SW480 (cell line): ENCODE results near the gene IGIP.

Experiments
- DNase-seq: peaks from one replicate; pipeline ENCODE4 v3.0.0-alpha.2; 2016; ENCODE audit warnings: low spot score

IGIP gene

GRCh38 chr5:140111859-140112551, 13.7 kb upstream of the IGIP start:
- DNase-seq = no peak

- no peak for DNase-seq
These were observed 13.0 kb upstream of the IGIP start for GRCh38 chr5:140112685-140113179.

DNA sequence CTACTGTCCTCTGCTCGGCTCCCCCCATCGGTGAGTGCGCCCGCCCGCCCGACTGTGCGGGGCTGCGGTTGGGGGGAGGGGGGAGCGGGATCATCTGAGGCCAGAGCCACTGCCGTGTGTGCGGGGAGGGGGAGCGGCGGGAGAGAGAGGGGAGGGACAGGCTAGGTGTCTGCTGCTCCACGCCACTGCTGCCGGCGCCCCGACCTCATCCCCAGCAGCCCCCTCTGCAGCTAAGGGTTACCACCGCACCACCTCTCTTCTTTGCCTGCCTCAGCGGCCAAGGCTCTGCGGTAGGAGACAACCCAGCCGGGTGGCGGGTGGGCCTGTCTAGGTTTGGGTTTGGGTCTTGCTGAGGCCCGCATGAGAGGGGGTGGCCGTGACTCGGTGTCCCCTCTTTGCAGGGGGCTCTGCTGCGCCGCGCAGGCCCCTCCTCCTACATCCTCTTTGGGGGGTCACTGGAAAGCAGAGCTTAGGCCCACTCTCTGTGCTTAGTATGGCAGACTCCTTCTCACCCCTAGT, 12.5 kb upstream of the IGIP start:
- DNase-seq = no peak

DNA sequence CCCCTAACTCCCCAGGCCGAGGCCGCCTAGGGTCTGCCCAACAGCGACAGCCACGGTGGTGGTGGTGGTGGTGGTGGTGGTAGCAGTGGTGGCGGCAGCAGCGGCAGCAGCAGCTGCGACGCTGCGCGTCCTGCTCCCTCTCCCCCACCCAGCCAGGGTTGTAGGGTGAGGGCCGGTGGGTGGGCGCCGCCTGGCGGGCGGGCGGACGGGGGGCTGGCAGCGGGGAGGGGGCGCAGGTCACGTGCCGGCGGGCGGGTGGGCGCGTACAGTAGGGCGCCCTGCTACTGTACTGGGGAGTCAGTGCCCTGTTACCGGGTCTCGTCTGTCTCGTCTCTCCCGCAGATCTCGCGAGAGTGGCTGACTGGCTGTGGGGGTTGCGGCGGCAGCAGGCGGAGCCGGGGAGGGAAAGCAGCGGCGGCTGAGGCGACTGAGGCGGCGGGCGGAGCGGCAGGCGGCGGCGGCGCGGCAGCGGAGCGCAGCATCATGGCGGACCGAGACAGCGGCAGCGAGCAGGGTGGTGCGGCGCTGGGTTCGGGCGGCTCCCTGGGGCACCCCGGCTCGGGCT, 12.0 kb upstream of the IGIP start, which contains the start of gene PURA:
Gene PURA, plus strand, starts transcription at position 411 of the 565 bp plus-strand sequence. Its CDS starts 73 bp downstream, at position 484.
- peak; percentile 97 for DNase-seq

DNA sequence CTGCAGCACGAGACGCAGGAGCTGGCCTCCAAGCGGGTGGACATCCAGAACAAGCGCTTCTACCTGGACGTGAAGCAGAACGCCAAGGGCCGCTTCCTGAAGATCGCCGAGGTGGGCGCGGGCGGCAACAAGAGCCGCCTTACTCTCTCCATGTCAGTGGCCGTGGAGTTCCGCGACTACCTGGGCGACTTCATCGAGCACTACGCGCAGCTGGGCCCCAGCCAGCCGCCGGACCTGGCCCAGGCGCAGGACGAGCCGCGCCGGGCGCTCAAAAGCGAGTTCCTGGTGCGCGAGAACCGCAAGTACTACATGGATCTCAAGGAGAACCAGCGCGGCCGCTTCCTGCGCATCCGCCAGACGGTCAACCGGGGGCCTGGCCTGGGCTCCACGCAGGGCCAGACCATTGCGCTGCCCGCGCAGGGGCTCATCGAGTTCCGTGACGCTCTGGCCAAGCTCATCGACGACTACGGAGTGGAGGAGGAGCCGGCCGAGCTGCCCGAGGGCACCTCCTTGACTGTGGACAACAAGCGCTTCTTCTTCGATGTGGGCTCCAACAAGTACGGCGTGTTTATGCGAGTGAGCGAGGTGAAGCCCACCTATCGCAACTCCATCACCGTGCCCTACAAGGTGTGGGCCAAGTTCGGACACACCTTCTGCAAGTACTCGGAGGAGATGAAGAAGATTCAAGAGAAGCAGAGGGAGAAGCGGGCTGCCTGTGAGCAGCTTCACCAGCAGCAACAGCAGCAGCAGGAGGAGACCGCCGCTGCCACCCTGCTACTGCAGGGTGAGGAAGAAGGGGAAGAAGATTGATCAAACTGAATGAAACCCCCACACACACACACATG, 11.2 kb upstream of the IGIP start:
- peak; percentile 72 for DNase-seq

GRCh38 chr5:140115186-140115500, 10.6 kb upstream of the IGIP start:
- no peak for DNase-seq

DNA sequence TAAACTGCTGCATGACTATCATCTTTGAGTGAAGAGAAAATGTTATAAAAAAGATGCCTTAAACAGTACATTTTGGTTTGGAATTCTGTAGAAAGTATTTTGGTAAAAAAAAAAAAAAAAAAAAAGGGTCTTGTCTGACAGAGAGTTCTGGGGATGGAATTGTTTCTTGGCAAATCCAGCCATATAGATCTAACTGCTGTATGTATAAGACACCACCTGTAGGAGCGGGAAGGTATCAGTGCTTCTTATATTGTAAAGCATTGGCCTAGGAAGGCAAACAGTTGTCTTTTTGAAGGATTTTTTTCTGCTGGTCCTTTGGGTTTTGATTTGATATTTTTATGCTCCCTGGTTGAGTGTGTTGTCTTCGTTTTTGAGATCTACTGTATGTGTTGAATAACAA, 9.0 kb upstream of the IGIP start:
- DNase-seq = peak; percentile 46

GRCh38 chr5:140117523-140117922, 8.2 kb upstream of the IGIP start:
- DNase-seq = no peak

- DNase-seq = peak; percentile 28
These were observed 7.3 kb upstream of the IGIP start for GRCh38 chr5:140118302-140118936.

- DNase-seq = no peak
These were observed 727 bp downstream of the IGIP start for GRCh38 chr5:140126315-140127012.

DNA sequence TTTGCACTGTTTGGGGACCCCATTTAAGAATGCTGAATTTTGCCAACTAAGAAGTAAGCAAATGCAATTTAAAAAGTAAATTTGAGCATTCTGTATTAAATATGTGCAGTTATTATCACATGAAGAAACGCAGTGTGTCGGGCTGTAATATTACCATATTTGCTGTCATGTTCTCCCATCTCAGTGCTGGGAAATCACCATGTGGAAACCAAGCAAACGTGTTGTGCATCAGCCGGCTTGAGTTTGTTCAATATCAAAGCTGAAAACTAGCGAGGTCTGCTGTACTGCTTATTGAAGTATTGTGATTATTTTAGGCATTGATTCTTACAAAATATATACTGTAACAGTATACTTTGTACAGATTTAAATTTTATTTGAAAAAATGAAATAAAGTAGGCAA, 2.6 kb downstream of the IGIP start:
- DNase-seq = no peak

DNA sequence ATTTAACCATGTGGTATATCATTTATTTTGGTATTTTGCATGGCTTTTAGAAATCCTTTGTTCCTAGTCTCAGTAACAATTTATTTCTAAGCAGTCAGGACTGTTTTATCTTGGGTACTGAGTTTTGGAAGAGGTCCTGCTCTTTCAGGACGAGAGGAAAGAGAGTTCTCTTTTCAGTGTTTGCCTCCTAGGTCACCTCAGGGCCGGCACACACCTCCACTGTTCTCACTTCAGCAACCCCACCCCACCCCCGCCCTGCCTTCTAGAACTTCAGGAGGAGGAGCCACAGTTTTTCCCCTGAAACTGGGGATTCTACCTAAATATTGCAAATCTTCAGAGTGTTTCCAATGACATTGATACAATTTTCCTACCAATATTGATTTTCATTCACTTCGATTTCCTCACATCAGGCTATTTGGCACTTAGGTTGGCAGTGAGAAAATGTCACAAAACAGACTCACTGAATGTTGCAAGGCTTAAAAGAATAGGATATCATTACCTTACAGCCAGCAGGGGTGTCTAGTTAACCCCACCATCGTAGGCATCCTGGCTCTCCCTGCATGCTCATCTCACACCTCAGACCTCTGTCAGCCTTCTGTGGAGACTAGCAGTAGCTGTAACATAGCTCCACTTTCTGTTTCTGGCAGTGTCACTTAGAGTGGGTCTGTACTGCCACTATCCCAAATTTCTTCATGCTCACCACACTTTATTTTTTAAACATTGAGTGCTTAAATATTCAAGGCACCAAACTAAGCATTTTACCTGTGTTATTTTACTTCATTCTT, 5.4 kb downstream of the IGIP start:
- peak; percentile 37 for DNase-seq

GRCh38 chr5:140131967-140132409, 6.3 kb downstream of the IGIP start:
- peak; percentile 86 for DNase-seq

GRCh38 chr5:140133514-140134167, 7.9 kb downstream of the IGIP start:
- no peak for DNase-seq

GRCh38 chr5:140134277-140134935, 8.7 kb downstream of the IGIP start:
- no peak for DNase-seq

GRCh38 chr5:140135127-140135526, 9.4 kb downstream of the IGIP start:
- DNase-seq = no peak

GRCh38 chr5:140136624-140137023, 10.9 kb downstream of the IGIP start:
- no peak for DNase-seq

- no peak for DNase-seq
These were observed 14.7 kb downstream of the IGIP start for GRCh38 chr5:140140435-140140834.

GRCh38 chr5:140141241-140141640, 15.5 kb downstream of the IGIP start:
- DNase-seq = no peak

DNA sequence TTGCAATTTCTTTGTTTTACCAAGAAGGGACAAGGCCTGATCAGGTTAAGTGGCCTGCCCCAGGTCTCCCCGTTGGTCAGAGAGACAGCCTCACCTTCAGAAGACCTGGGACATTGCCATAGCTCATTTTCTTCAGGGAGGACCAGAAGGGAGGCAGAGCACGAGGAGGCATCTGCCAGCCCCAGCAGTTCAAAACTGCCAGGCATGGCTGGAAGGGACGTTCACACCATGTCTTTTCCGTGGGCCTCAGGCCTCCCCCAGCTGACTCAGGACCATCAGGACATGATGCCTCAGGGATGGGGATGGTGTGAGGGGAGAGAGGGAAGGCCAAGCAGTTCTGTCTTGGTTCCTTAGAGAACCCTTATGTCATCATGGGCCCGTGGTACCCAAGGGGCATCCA, 16.5 kb downstream of the IGIP start:
- no peak for DNase-seq
